Tibial nerve (tissue), 4 donors: Measurements from ENCODE around the gene NXPH1. TPM values are rescaled to one million over a fixed set of nuclear protein-coding genes. Genes with fewer than 3 reads are reported as not detected.

Source experiments
- DNase-seq, 2 donors: peaks; one replicate each; pipeline ENCODE4 v3.0.0-alpha.2; 2019; ENCODE audit warnings: low spot score in 2 of 2
- H3K27ac ChIP-seq, 4 donors: fragments of 200-600 bp; sonication (generic) in 3 of 4; one replicate each; pipeline ENCODE4 v1.5.1; 2017 to 2019; ENCODE audit warnings: mild to moderate bottlenecking in 1 of 4
- H3K27me3 ChIP-seq, 2 donors: fragments of 200-600 bp; sonication (generic) in 1 of 2; one replicate each; pipeline versions ENCODE4 v1.5.1 to v1.6.0; 2017 to 2019
- H3K36me3 ChIP-seq, 3 donors: fragments of 200-600 bp; sonication (generic); one replicate each; pipeline ENCODE4 v1.5.1; 2018 to 2019
- H3K4me1 ChIP-seq, 4 donors: fragments of 200-600 bp; sonication (generic) in 3 of 4; one replicate each; pipeline ENCODE4 v1.5.1; 2017 to 2019
- H3K4me3 ChIP-seq, 4 donors: fragments of 200-600 bp; sonication (generic) in 3 of 4; one replicate each; pipeline ENCODE4 v1.5.1; 2017 to 2019; ENCODE audit warnings: mild to moderate bottlenecking in 1 of 4, moderate library complexity in 1 of 4
- H3K9me3 ChIP-seq, 4 donors: fragments of 200-600 bp; sonication (generic) in 3 of 4; one replicate each; pipeline ENCODE4 v1.5.1; 2017 to 2019
- EP300 ChIP-seq, 2 donors: sonication (generic); formaldehyde crosslinking; IDR thresholded peaks; one replicate each; pipeline ENCODE4 v1.6.1; 2017; ENCODE audit warnings: antibody characterized with exemption in 2 of 2, mild to moderate bottlenecking in 1 of 2
- POLR2A ChIP-seq, 2 donors: fragments of 450-650 bp; IDR thresholded peaks; one replicate each; pipeline ENCODE4 v1.6.1; 2017; ENCODE audit warnings: antibody characterized with exemption in 2 of 2, mild to moderate bottlenecking in 2 of 2, moderate library complexity in 2 of 2
- WGBS, 2 donors: methylation state at CpG; one replicate each; pipeline ENCODE4 v1.1.5; 2018; 5-methylcytosine and 5-hydroxymethylcytosine counted together
- total RNA-seq, 4 donors: library from RNA; depleted of rRNA; stranded (reverse); fragments of >200 nt; gene quantifications; one replicate each; pipeline ENCODE4 v1.1.0, GENCODE V29; 2016
- TF ChIP-seq, protein P1 (sequence below), 5 experiments: fragments of 200-600 bp in 3 of 5; fragments of 450-650 bp in 2 of 5; sonication (generic) in 3 of 5; IDR thresholded peaks; one replicate each; pipeline ENCODE4 v1.5.1; 2016 to 2019; ENCODE audit warnings: antibody characterized with exemption in 5 of 5, mild to moderate bottlenecking in 3 of 5, moderate library complexity in 2 of 5

Gene NXPH1
- total RNA-seq, 4 donors from 2014 or later = not detected

GRCh38 chr7:8531991-8532515 is 98.6 kb downstream of the NXPH1 start:
- no peak overlapping the region for H3K4me3 ChIP-seq
- H3K9me3 ChIP-seq = no peaks in the 10 kb centered on the region
- TF ChIP-seq POLR2A (IDR thresholded peaks at IDR 0.05) (no peak), EP300 (IDR thresholded peaks at IDR 0.05) (no peak)
- TF ChIP-seq, protein P1, sequence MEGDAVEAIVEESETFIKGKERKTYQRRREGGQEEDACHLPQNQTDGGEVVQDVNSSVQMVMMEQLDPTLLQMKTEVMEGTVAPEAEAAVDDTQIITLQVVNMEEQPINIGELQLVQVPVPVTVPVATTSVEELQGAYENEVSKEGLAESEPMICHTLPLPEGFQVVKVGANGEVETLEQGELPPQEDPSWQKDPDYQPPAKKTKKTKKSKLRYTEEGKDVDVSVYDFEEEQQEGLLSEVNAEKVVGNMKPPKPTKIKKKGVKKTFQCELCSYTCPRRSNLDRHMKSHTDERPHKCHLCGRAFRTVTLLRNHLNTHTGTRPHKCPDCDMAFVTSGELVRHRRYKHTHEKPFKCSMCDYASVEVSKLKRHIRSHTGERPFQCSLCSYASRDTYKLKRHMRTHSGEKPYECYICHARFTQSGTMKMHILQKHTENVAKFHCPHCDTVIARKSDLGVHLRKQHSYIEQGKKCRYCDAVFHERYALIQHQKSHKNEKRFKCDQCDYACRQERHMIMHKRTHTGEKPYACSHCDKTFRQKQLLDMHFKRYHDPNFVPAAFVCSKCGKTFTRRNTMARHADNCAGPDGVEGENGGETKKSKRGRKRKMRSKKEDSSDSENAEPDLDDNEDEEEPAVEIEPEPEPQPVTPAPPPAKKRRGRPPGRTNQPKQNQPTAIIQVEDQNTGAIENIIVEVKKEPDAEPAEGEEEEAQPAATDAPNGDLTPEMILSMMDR (IDR thresholded peaks at IDR 0.05) = no peak
- no peaks in the 10 kb centered on the region for H3K36me3 ChIP-seq
- DNase-seq = no peak
- 77 to 78% methylated on average over 2 of the region's 2 CpGs for WGBS, 2 donors
- H3K4me1 ChIP-seq = no peaks in the 10 kb centered on the region
- H3K27me3 ChIP-seq = no peaks in the 10 kb centered on the region
- no peak overlapping the region for H3K27ac ChIP-seq

- DNase-seq = no peak
- 82 to 89% methylated on average over 3 of the region's 3 CpGs for WGBS, 2 donors
- TF ChIP-seq POLR2A (IDR thresholded peaks at IDR 0.05) = no peak
- TF ChIP-seq, protein P1 (IDR thresholded peaks at IDR 0.05) = no peak
- no peak for TF ChIP-seq EP300 (IDR thresholded peaks at IDR 0.05)
Measured at GRCh38 chr7:8536431-8536830, 103.0 kb downstream of the NXPH1 start.

GRCh38 chr7:8549046-8549445 is 115.6 kb downstream of the NXPH1 start:
- Histone ChIP-seq H3K9me3 (no peaks in the 10 kb centered on the region), H3K4me1 (no peaks in the 10 kb centered on the region), H3K27me3 (no peaks in the 10 kb centered on the region), H3K27ac (no peak overlapping the region), H3K4me3 (no peak overlapping the region), H3K36me3 (no peaks in the 10 kb centered on the region)
- no peak for DNase-seq
- TF ChIP-seq EP300 (IDR thresholded peaks at IDR 0.05) (no peak), POLR2A (IDR thresholded peaks at IDR 0.05) (no peak)
- TF ChIP-seq, protein P1 (IDR thresholded peaks at IDR 0.05) = no peak
- WGBS, 2 donors = 80 to 83% methylated on average over 3 of the region's 3 CpGs

More at GRCh38 chr7:8536431-8536830, 103.0 kb downstream of the NXPH1 start:
- no peaks in the 10 kb centered on the region for H3K9me3 ChIP-seq
- H3K4me1 ChIP-seq = no peaks in the 10 kb centered on the region
- H3K36me3 ChIP-seq = no peaks in the 10 kb centered on the region
- H3K27me3 ChIP-seq = no peaks in the 10 kb centered on the region
- no peak overlapping the region for H3K27ac ChIP-seq
- H3K4me3 ChIP-seq = no peak overlapping the region

DNA sequence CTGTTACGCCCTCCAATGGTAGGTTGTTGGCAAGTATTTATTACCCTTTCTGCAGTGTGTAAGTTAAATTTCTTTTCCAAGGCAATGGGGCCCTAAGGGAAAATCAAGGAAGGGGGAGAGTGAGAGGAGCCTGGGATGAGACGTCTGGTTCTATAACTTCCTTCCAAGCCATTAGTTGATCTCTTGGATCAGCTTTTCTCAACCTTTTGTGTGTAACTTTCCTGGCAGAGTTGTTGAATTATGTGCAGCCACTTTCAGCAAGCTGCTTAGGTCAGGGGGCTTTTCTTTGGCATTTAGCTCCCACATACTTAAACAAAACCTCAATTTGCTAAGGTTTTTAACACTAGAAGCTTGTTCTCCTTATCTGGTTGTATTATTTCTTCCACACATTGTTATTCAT is 127.1 kb downstream of the NXPH1 start:
- DNase-seq = no peak
- Histone ChIP-seq H3K4me1 (no peaks in the 10 kb centered on the region), H3K27me3 (no peaks in the 10 kb centered on the region), H3K9me3 (no peaks in the 10 kb centered on the region), H3K36me3 (no peaks in the 10 kb centered on the region), H3K4me3 (no peak overlapping the region), H3K27ac (no peak overlapping the region)
- TF ChIP-seq, protein P1 (IDR thresholded peaks at IDR 0.05) = no peak
- TF ChIP-seq EP300 (IDR thresholded peaks at IDR 0.05) (no peak), POLR2A (IDR thresholded peaks at IDR 0.05) (no peak)
- 38 to 47% methylated on average over 2 of the region's 2 CpGs for WGBS, 2 donors

- H3K9me3 ChIP-seq = no peaks in the 10 kb centered on the region
- H3K4me3 ChIP-seq = no peak overlapping the region
- DNase-seq = no peak
- WGBS, 2 donors = 54 to 71% methylated on average over 3 of the region's 3 CpGs
- H3K4me1 ChIP-seq = no peaks in the 10 kb centered on the region
- H3K27ac ChIP-seq = no peak overlapping the region
- H3K36me3 ChIP-seq = no peaks in the 10 kb centered on the region
- no peaks in the 10 kb centered on the region for H3K27me3 ChIP-seq
- no peak for TF ChIP-seq EP300 (IDR thresholded peaks at IDR 0.05)
- TF ChIP-seq, protein P1 (IDR thresholded peaks at IDR 0.05) = no peak
- no peak for TF ChIP-seq POLR2A (IDR thresholded peaks at IDR 0.05)
Measured at GRCh38 chr7:8561449-8561848, 128.0 kb downstream of the NXPH1 start.
